ENCODE data around the gene IL24. TPM values are rescaled to one million over a fixed set of nuclear protein-coding genes. Genes with fewer than 3 reads are reported as not detected.
A peak's percentile ranks its signal among the peaks of the same experiment; 100 is the strongest.

The IL24 gene
- total RNA-seq, 1 experiment from 2014 or later = 0.58 TPM

DNA sequence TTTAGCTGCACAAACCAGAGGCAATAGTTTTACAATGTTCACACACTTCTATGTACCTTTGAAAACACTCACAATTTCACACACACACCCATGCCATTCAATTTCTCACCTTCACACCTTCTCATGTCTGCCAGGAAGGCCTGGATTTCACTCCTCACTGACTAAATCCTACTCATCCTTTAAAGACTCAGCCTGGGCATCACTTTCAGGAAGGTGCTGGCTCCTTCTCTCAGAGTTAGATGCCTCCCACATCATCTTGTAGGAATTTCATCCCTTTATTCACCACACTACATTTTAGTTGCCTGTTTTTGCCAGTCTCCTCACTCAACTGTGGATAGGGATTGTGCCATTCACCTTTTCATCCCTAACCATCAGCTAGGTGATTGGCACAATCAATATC, 29.5 kb upstream of the IL24 start:
- Mint-ChIP-seq H3K4me1 (ENCODE audit: insufficient read depth, unreplicated experiment) (peaks cover 32% of the 10 kb centered on the region), H3K36me3 (ENCODE audit: insufficient read depth, unreplicated experiment) (no peaks in the 10 kb centered on the region), H3K27ac (ENCODE audit: low read depth, unreplicated experiment) (peak overlapping the region; percentile 0), H3K27me3 (ENCODE audit: insufficient read depth, unreplicated experiment) (no peaks in the 10 kb centered on the region), H3K4me3 (ENCODE audit: unreplicated experiment) (no peak overlapping the region), H3K9me3 (ENCODE audit: unreplicated experiment) (no peaks in the 10 kb centered on the region)
- POLR2A ChIA-PET = interaction anchor here (0.8 to 3.8 kb wide), 9 partner anchors 8 to 45 kb away, joined by 3 to 38 read pairs (median 3); no protein-coding TSS in a partner anchor
- DNase-seq (ENCODE audit: unreplicated experiment) = no peak
- TF ChIP-seq, protein P1, sequence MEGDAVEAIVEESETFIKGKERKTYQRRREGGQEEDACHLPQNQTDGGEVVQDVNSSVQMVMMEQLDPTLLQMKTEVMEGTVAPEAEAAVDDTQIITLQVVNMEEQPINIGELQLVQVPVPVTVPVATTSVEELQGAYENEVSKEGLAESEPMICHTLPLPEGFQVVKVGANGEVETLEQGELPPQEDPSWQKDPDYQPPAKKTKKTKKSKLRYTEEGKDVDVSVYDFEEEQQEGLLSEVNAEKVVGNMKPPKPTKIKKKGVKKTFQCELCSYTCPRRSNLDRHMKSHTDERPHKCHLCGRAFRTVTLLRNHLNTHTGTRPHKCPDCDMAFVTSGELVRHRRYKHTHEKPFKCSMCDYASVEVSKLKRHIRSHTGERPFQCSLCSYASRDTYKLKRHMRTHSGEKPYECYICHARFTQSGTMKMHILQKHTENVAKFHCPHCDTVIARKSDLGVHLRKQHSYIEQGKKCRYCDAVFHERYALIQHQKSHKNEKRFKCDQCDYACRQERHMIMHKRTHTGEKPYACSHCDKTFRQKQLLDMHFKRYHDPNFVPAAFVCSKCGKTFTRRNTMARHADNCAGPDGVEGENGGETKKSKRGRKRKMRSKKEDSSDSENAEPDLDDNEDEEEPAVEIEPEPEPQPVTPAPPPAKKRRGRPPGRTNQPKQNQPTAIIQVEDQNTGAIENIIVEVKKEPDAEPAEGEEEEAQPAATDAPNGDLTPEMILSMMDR (IDR thresholded peaks at IDR 0.05; ENCODE audit: unreplicated experiment) = no peak
- CTCF ChIA-PET = interaction anchor here (0.5 to 4.4 kb wide), 9 partner anchors 10 to 141 kb away, joined by 3 to 37 read pairs (median 8); no protein-coding TSS in a partner anchor
- TSS peak; percentile 19 for BruUV-seq (replicated peaks)
- intact Hi-C loops (cut with micrococcal nuclease) = no loop called here

DNA sequence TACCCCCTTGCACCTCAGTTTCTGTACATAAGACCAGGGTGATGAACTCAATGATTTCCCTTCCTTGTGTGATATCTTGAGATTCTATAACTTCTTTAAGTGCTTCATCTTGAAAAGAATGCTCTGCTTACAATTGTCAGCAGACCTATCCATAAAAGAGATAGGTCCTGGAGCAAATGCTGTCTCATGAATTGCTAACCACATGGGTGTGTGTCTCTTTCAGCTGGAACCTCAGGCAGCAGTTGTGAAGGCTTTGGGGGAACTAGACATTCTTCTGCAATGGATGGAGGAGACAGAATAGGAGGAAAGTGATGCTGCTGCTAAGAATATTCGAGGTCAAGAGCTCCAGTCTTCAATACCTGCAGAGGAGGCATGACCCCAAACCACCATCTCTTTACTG, 29.0 kb upstream of the IL24 start:
- H3K4me3 Mint-ChIP-seq (ENCODE audit: unreplicated experiment) = no peak overlapping the region
- H3K27me3 Mint-ChIP-seq (ENCODE audit: insufficient read depth, unreplicated experiment) = no peaks in the 10 kb centered on the region
- intact Hi-C loops (cut with micrococcal nuclease) = no loop called here
- H3K4me1 Mint-ChIP-seq (ENCODE audit: insufficient read depth, unreplicated experiment) = peaks cover 36% of the 10 kb centered on the region
- H3K36me3 Mint-ChIP-seq (ENCODE audit: insufficient read depth, unreplicated experiment) = no peaks in the 10 kb centered on the region
- H3K27ac Mint-ChIP-seq (ENCODE audit: low read depth, unreplicated experiment) = no peak overlapping the region
- no peaks in the 10 kb centered on the region for H3K9me3 Mint-ChIP-seq (ENCODE audit: unreplicated experiment)
- POLR2A ChIA-PET = interaction anchor here (0.7 to 1.9 kb wide), 5 partner anchors 9 to 234 kb away, joined by 3 to 6 read pairs (median 3); no protein-coding TSS in a partner anchor
- no peak for DNase-seq (ENCODE audit: unreplicated experiment)
- TF ChIP-seq, protein P1 (IDR thresholded peaks at IDR 0.05; ENCODE audit: unreplicated experiment) = no peak
- CTCF ChIA-PET = interaction anchor here (0.5 to 4.4 kb wide), 8 partner anchors 10 to 60 kb away, joined by 3 to 37 read pairs (median 12); no protein-coding TSS in a partner anchor
- BruUV-seq (replicated peaks) = no TSS peak

DNA sequence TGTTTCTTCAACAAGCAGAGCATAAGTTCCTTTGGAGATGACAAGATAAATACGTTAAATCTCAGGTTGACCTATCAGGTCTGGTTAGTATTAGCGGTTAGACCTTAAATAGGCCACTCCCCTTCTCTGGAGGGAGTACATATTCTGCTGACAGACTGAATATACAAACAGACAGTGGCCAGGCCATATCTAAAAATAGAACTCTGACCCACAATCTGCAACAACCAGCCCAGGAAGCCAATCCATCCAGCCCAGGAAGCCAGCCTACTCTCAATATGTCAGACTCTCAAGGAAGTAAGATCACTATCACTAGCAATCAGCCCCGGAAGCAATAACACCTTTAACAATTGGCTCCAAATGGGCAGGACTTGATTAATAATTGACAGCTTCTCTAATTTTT, 25.1 kb upstream of the IL24 start:
- no TSS peak for BruUV-seq (replicated peaks)
- ChIA-PET POLR2A (interaction anchor here (0.8 to 6.1 kb wide), 9 partner anchors 10 to 36 kb away, joined by 3 to 69 read pairs (median 4); no protein-coding TSS in a partner anchor), CTCF (interaction anchor here (0.6 to 5.8 kb wide), 7 partner anchors 12 to 209 kb away, joined by 4 to 34 read pairs (median 10); no protein-coding TSS in a partner anchor)
- intact Hi-C loops (cut with micrococcal nuclease) = no loop called here
- H3K4me3 Mint-ChIP-seq (ENCODE audit: unreplicated experiment) = no peak overlapping the region
- no peaks in the 10 kb centered on the region for H3K27me3 Mint-ChIP-seq (ENCODE audit: insufficient read depth, unreplicated experiment)
- TF ChIP-seq, protein P1 (IDR thresholded peaks at IDR 0.05; ENCODE audit: unreplicated experiment) = no peak
- no peaks in the 10 kb centered on the region for H3K9me3 Mint-ChIP-seq (ENCODE audit: unreplicated experiment)
- H3K27ac Mint-ChIP-seq (ENCODE audit: low read depth, unreplicated experiment) = no peak overlapping the region
- no peak for DNase-seq (ENCODE audit: unreplicated experiment)
- peaks cover 24% of the 10 kb centered on the region for H3K4me1 Mint-ChIP-seq (ENCODE audit: insufficient read depth, unreplicated experiment)
- peaks cover 6% of the 10 kb centered on the region for H3K36me3 Mint-ChIP-seq (ENCODE audit: insufficient read depth, unreplicated experiment)

DNA sequence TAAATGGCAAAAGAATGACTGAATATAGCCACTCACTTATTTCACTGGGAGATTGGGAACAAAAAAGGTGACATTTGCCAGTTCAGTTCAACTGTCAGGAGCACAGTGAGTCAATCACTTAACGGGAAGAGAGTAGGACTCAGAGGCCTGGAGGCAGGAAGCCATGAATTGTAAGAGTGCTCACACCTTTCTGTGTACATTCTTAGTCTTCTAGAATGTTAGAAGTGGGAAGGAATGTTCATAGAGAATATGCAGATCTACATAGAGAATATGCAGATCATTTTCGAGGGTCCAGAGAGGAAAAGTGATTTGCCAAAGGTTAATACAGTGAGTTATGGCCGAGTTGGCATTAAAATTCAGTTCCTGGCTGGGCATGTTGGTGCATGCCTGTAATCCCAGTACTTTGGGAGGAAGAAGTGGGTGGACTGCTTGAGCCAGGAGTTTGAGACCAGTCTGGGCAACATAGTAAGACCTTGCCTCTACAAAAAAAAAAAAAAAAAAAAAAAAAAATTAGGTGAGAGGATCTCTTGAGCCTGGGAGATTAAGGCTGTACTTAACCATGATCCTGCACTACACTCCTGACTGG, 23.5 kb upstream of the IL24 start:
- BruUV-seq (replicated peaks) = no TSS peak
- H3K27ac Mint-ChIP-seq (ENCODE audit: low read depth, unreplicated experiment) = peak overlapping the region; percentile 92
- ChIA-PET POLR2A (interaction anchor here (0.6 to 6.1 kb wide), 10 partner anchors 12 to 238 kb away, joined by 3 to 69 read pairs (median 4); partner anchors contain the start of gene DYRK3), CTCF (interaction anchor here (0.6 to 5.8 kb wide), 11 partner anchors 9 to 65 kb away, joined by 3 to 34 read pairs (median 8); partner anchors contain the start of gene IL20)
- peaks cover 6% of the 10 kb centered on the region for H3K36me3 Mint-ChIP-seq (ENCODE audit: insufficient read depth, unreplicated experiment)
- peak; percentile 92 for DNase-seq (ENCODE audit: unreplicated experiment)
- peaks cover 5% of the 10 kb centered on the region for H3K9me3 Mint-ChIP-seq (ENCODE audit: unreplicated experiment)
- H3K27me3 Mint-ChIP-seq (ENCODE audit: insufficient read depth, unreplicated experiment) = no peaks in the 10 kb centered on the region
- intact Hi-C loops (cut with micrococcal nuclease) = no loop called here
- H3K4me3 Mint-ChIP-seq (ENCODE audit: unreplicated experiment) = no peak overlapping the region
- TF ChIP-seq, protein P1 (IDR thresholded peaks at IDR 0.05; ENCODE audit: unreplicated experiment) = no peak
- peaks cover 15% of the 10 kb centered on the region for H3K4me1 Mint-ChIP-seq (ENCODE audit: insufficient read depth, unreplicated experiment)

Data from MCF 10A (cell line).